ENCODE measurements around the gene ZBTB16.

Gene ZBTB16

DNA sequence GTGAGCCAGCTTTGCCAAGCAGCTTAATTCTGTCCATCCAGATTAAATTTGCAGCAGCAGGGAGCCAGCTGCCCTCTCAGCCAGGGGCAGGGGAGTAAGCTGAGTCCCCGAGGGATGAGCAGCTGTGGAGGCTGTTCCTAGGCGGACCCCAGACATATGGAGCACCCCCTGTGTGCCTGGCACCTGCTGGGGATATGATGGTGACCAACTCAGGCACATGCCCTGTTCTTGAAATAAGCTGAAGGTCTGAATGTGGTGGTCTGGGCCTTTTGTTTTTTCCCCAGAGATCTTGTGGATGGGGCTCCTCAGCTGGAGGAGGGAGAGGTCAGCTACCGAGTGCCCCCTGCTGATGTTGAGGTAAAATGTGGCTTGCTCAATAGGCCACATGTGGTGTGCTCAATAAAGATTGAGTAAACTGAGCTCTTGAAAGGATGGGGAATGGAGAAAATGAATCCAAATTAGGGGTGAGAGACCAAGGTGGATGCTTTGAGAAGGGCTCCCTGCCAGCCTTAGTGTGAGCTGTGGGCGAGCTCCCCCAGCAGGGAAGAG lies 133.4 kb downstream of the ZBTB16 start:
- DNase-seq, result no peak

DNA sequence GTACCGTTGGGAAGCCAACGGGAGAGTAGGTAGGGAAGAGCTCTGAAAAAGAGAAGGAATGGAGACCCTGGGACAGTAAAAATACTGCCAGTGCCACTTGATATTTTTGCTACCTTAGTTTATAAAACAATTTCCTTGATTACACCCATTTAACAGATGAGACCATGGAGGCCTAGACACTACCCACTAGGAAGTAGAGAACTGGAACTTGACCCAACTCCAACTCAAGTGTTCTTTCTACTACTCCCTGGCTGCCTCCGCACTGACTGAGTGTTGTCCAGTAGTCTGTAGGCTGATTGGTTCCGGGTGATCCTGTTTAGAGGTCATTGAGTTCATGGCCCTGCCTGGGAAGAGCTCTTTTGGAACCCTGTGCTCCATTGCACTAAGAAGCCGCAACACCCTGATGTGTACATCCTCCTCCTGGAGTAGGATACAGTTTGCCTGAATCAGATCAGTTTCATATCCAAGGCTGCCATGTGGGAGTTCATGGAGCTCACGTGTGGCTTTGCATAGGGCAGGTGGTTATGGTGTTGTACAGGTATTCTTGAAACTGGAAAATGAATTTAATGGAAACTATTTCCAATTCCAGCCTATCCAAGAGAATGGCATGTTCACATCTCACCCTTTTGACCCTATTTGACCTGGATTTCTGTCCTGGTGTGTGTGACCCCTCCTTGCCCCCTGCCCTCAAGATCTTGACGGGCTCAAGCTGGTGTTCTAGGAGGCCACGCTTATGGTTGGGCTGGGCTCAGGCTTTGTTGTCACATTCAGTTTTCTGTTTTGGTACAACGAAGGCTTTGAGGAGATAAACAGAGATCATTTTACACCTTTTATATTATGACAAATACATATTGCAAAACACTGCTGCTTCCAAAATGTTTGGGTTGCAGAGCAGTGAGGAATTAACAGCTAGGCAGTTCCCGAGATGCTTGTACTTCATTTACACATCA lies 134.5 kb downstream of the ZBTB16 start:
- no peak for DNase-seq

DNA sequence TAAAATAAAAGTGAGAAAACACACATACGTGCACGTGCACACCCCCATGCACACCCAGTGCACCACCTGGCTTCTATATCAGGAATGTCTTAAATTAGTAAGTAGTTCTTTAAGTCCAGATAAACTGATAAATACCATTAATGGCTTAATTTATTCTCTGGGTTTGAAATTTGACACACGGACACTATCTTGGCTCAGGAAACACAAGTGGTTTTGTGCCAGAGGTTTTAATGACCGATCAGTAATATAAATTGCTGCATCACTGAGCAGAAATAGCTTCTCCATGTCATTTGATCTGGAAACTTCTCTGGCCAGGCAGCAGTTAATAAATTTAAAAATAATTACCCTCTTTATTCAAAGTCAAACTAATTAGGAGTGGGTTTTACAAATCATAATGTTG lies 135.2 kb downstream of the ZBTB16 start:
- DNase-seq, result no peak

DNA sequence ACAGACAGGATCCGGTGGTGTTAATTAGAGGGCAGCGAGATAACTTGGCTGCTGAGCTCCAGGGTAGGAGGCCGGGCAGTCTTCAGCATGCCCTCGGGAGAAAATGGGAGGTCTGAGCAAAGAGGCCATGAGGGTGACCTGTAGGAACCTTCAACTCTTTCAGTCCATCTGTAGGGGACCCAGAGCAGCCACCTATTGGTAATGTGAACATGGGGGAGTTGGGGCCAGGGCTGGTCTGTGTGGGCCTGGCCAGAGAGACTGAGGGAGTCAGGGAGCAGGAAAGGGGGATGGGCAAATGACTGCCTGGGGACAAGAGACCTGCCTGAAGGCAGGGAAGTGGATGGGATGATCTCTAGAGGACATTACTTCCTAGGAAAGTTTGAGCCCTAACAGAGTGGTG lies 135.6 kb downstream of the ZBTB16 start:
- DNase-seq, result no peak

DNA sequence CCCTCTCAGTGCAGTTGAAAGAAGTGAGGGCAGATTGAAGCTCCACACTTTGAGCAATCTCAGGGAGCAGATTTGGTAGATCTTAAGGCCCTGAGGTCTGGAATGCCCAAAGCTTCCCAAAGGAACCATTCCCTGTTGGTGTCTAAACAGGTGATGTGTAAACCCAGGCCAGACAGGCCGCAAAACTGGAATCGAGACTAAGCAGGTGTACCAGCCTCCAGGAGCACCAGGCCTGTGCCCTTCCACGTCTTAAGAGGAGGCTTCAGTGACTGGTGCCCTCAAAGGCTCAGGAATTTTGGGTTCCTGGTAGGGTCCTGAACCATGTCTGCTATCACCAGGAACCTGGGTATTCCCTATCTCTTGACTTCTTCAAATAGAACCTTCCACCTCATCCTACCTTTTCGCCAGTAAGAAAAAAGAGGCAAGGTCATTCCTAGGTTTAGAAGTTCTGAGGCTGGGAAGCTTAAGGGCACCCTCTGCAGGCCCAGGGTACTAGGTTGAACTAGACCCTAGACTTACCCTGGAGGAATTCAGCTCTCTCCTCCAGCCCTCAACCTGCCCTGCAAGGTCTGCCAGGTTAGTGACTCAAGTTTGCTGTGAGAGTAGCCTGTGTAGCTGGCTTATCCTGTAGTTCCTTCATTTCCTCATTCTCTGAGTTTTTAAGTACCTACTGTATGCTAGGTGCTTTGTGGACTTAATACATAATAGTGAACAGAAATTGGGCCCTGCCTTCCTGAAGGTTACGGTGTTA lies 136.6 kb downstream of the ZBTB16 start:
- DNase-seq, result no peak

DNA sequence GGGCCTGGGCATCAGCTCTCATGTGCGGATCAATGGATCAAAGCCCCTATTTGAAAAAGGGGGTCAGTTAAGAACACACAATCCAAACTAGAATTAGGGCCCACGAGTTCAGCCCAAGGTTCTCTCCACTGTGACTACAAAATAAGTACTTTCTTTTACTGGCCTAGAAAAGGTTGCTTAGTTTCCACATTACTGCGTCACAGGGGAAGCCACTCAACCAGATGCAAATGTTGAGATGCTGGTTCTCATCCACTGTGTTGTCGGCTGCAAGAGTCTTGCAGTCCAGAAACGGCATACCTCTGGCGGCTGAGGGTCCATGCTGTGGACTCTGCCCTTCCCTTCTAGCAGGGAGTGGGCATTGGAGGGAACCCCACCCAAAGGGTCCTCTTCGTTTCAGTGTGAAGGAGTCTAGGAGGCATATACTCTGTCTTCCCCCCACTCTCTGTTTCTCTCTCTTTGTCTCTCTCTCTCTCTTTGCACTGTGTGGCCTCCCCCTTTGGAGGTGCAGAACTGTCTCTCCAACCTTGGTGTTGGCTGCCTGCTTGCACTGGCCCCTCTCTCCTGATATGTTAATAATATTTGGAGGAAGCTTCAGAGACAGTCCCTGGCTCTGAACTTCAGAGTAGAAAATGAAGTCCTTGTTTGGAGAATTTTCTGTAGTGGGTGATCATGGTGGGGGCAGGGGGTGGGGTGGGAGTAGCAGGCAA lies 137.6 kb downstream of the ZBTB16 start:
- no peak for DNase-seq

DNA sequence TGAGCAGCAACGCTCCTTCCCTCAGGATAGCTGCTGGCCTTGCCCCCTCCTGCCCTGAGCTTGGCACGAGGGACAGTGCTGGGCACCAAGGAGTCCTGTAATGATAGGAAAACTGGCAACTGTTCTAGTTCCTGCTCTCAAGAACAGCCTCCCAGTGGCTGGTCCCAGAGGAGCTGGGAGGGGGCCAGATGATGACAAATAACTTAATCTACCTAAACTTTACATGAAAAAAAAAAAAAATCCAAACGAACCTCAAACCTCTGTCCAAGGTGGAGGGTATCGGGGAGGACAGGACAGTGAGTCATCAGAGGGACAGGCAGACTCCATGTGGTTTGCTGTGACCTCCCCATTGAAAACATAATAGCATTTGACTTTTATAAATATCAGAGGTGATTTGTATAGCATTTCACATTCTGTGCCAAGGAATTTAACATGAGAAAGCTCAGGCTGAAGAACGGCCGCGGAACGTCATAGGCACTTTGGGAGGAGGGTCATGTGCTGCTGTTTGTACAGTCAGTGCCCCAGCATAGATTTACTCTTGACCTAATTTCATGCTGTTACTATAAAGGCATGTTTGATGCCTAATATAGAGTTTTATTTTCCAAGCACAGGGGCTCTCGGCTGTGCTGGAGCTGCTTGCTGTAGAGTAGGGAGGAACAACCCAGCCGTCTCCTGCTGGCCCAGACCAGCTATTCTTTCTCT lies 138.4 kb downstream of the ZBTB16 start:
- DNase-seq, result no peak

DNA sequence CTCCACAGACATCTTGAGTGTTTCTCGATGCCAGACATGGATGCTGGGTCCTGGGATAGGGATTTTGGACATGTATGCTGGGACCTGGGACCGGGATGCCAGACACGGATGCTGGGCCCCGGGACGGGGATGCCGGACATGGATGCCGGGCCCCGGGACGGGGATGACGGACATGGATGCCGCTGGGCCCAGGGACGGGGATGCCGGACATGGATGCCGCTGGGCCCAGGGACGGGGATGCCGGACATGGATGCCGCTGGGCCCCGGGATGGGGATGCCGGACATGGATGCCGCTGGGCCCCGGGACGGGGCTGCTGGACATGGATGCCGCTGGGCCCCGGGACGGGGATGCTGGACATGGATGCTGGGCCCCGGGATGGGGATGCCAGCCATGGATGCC lies 139.5 kb downstream of the ZBTB16 start:
- DNase-seq, result no peak

DNA sequence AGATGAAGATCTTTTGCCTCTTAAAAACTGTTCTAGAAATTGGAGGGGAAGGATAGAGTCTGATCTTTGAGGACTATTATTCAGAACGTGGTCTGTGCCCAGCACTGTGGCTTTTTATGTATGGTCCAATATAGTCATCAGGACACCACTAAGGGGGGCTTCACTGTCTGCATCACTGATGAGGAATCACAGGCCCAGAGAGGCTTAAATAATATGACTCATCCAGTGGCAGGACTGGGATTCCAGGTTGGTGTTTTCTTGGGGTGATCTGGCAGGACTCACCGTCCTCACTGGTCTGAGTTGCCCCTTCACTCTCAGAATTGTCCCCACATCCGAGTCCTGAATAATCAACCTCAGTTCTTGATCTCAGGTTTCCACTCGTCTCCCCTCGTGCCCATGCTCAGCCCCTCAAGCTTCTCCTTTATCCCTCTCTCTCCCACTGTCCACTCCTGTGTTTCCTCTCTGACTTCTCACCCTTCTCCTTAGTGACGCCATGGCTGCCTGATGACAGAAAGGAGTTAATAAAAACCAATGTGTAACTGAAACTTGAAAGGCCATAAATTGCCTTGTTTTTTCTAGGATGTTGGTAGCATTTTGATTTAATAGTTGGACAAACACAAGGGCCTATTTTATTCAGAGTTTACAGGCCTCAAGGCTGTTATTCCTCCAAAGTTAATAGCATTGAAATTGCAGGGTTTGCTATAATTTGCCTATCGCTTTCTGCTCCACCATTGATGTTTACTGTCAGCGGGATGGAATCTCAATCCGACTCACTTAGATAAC lies 141.0 kb downstream of the ZBTB16 start:
- no peak for DNase-seq

DNA sequence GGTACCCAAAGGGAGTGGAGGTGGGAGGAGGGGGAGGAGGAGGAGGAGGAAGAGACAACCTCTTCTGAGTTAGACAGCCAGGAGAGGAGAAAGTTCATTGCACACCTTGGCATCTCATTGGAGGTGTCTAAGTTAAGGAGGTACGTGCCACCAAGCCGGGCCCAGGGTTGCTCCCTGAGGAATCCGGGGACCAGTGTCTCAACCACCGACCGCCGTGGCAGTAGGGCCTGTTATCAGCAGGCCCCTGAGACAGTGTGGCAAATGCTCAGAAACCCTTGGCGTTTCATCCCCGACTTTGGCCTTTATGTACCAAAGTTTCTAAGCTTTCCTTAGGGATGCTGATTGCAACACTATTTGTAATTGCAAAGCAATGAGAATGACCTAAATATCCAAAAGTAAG lies 141.7 kb downstream of the ZBTB16 start:
- DNase-seq, result no peak

DNA sequence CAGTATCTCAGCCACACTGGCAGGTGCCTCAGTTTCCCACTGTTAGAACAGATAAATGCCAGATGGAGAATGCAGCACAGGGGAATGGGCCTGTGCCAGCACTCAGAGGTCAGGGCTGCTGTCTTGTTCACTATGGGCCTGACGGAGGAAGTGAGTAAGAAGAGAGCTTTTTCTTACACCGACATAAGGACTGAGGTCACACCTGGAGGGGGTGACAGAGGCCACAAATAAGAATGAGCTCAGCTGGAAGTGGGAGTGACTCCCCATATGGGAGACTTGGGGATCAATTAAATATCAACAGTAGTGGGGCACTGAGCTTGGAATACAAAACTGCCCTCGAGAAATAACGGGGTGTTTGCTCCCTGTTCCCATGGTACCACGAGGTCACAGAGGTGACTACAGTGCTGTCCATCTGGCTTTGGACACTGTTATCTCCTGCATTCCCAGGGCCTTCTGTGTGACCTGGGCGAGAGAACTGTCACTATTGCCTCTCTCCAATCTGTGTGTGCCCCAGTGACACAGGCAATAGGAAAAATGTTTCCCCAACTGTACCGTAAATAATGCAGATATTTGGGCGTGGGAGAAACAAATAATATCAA lies 142.6 kb downstream of the ZBTB16 start:
- DNase-seq, result no peak

DNA sequence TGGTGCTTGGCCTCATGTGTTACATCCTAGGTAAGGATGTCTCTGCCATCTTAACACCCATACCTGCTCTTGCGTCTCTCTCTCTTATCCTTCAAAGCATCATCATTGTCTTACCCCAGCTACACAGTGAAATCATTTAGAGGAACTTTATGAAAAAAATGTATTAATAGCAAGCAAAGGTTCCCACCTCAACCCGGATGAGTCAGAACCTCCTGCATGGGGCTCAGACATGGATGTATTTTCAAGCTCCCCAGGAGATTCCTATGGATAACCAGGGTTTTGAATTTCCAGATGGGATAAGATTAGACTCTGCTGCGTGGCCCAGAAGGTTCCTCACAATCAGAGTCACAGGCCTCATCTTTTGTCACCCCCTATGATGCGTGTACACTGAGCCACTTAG lies 147.6 kb downstream of the ZBTB16 start:
- DNase-seq, result no peak

DNA sequence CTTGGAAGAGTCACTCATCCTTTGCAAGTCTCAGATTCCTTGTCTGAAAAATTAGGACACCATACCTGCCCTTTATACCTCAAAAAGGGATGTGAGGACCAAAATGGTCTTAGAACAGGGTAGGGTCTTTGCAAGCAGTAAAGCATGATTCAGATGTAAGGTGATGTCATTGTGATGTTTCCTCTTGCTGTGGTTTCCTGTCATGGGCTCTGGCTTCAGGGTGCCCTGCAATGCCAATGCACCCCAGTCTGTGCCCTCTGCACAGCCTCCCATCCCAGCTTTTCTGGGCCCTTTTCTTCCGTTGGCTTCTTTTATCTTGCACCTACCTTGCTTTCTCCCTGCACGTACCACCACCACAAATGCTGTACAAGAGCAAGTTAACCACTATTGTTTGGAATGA lies 148.9 kb downstream of the ZBTB16 start:
- DNase-seq, result no peak

DNA sequence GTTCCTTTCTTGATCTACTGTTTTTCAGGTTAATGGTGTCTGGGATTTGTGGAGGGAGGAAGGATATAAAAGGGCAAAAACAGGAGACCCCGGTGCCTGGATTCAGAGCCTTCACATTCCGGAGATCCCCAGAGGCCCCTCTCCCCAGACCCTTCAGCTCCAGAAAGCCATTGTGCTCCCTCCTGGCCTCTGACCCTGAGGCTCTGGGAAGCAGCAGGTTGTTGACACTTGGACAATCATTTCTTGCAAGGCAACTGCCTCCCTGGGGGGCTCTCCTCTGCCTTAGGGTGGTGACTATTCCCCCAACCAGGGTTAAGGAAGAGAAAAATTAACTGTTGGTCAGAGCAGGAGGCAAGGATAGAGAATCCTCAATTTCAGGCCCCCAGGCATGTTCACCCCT lies 149.8 kb downstream of the ZBTB16 start:
- no peak for DNase-seq

DNA sequence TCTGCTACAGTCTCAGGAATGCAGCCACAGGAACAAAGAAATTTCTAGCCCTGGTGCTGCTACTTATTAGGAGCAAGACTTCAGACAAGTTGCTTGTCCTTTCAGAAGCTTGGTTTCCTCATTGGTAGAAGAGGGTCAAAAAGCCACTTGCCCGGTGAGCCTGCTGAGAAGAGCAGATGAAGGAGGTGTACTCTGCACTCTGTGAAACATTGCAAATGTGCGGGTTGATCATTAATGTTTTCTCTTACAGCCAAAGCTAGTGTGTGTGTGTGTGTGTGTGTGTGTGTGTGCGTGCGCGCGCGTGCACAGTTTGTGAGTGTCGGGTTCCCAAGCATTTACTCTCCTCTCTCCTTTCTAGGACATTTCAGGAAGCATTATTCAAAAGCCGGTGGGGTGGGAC lies 150.4 kb downstream of the ZBTB16 start:
- no peak for DNase-seq

DNA sequence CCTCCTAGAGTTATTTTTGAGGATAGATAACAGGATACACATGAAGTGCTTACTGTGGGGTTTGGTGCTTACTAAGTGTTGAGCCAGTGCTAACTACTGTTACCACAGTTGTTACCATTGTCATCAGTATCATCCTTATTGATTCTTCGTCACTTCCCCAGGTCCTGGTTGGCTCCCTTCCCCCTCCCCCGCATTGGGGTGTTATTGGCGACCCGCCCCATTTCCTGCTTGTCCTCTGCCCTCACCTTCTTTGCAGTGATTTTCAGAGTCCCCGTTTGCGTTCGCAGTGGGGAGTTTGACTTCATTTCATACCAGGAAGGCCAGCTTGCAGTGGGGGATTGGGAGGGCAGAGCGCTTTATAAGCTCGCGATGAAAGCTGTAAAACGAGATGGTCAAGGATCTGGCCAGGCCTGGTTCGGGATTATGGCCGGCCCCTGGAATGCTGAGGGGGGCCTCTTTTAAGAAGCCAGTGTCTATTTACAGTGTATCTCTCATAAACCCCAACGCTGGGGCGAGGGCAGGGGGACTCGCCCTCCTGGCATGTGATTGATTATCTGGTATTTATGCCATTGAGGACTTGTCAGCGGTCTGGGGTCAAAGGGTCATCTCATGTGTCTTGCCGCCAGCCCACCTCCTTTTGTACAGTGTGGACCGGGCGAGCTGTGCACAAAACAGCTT lies 152.1 kb downstream of the ZBTB16 start:
- no peak for DNase-seq

DNA sequence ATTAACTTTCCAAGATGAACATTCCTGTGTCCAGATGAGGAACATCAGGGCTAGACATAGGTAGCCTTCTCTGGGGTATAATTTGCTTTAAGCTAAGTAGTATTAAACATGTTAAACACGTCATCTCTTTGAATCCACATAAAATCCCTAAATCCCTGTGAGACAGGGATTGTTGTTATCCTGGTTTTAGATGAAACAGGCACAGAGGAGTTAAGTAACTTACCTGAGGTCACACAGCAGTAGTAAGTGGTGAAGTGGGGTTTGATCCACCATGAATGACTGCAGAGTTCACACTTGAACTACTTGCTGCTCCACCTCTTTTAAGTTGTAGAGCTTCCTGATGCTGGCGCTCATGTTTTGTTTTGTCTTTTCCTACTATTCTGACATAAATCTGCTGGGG lies 154.1 kb downstream of the ZBTB16 start:
- DNase-seq, result no peak

DNA sequence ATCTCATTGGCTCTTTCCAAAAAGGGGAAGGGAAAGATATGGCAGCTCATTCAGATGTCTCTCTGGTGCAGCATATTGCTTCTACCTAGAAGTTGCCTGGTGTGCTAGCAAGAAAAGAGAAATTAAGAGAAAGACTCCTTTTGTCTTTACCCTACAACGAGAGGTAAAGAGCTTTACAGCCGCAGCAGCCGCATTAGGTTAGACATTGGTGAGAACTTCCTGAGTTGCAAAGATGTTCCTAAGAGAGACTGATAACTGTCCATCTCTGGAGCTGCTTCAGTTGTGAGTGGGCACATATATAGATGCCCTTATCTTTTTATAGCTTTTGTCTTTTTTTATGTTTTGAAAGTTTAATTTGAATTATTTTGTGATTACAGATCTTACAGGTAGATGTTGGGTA lies 155.9 kb downstream of the ZBTB16 start:
- DNase-seq, result no peak

DNA sequence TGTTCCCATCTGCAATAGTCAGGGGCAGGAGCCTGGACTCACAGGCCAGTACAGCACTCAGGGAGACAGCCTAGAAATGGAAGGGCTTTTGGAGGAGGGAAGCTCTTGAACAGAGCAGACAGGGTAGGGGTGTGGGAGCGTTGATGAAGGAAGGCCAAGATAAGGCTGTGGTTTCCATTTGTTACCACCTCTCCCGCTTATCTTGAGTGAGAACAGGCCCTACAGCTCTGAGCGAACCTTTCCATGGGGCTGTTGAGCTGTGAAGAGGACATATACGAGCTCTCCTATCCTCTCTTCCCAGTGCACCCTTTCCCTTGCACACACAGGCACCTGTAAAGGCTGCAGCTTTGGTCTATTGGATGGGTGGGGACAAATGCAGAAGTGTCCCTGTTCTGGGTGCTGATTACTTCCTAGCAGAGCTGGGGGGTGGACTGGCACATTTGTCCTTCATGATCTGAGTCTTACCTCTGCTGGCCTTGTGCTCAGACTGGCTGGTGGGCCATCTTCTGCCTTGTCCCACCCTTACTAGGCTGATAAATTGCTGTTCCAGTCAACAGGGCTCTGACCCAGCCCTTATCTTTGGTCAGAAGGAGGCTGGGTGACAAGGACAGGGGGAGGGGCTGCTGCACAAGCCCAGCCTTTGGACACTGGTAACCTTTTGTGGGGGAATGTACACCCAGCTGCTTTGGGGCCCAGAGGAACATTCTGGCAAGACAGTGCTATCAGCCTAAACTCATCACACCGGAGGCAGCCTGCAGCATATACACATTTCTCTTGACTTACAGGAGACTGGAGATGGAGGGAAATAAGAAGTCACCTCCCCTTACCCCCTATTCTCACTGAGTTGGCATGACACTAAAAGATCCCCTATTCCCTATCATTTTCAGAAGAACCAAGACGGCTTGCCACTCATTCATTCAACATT lies 156.6 kb downstream of the ZBTB16 start:
- no peak for DNase-seq

DNA sequence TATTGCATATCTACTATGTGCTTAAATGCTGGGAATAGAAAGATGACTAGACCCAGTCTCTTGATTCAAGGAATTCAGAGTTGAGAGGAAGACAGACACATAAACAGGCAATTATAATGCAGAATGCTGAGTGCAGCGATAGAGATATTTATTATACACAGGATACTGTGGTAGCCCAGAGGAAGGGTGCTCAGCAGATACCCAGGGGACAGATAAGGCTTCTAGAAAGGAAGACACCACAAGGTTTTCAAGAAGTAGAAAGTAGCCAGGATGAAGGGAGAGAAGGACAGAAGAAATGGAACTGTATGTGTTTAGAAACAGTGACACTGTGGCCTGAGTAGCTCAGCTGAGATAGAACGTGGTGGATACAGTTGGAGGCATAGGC lies 157.3 kb downstream of the ZBTB16 start:
- DNase-seq, result no peak
